HL-60 (cell line): ENCODE results near the gene ATL2.

Experiments
- CTCF ChIP-seq: IDR thresholded peaks from one replicate; pipeline ENCODE4 v1.5.1; 2011; ENCODE audit warnings: low read length, control low read depth, inconsistent platforms; ENCODE audit not compliant: insufficient read depth
- REST ChIP-seq: IDR thresholded peaks from 2 replicates; pipeline ENCODE4 v1.6.1; 2012; ENCODE audit warnings: low read depth; ENCODE audit not compliant: insufficient replicate concordance
- SPI1 ChIP-seq: IDR thresholded peaks from 2 replicates; pipeline ENCODE4 v1.6.1; 2012; ENCODE audit warnings: low read depth, mild to moderate bottlenecking, borderline replicate concordance

GRCh38 chr2:38376346-38377049 is 575 bp downstream of the ATL2 start:
- no peak for TF ChIP-seq CTCF
- no peak for TF ChIP-seq SPI1
- no peak for TF ChIP-seq REST
